WERI-Rb-1 (cell line): ENCODE results near the gene RALGAPA2.

Experiments
- DNase-seq: peaks from one replicate; pipeline ENCODE4 v3.0.0-alpha.2; 2020
- H3K27ac ChIP-seq: fragments of 250-450 bp; sonication (Bioruptor Pico); 2 replicates; pipeline ENCODE4 v1.5.1; 2020; ENCODE audit warnings: mild to moderate bottlenecking, moderate library complexity
- H3K27me3 ChIP-seq: fragments of 250-450 bp; sonication (Bioruptor Pico); 2 replicates; pipeline ENCODE4 v1.5.1; 2021; ENCODE audit warnings: mild to moderate bottlenecking, low read depth, moderate library complexity; ENCODE audit not compliant: insufficient read depth, severe bottlenecking
- H3K36me3 ChIP-seq: fragments of 250-450 bp; sonication (Bioruptor Pico); 2 replicates; pipeline ENCODE4 v1.5.1; 2020; ENCODE audit warnings: mild to moderate bottlenecking, moderate library complexity
- H3K4me3 ChIP-seq: 2 replicates; pipeline ENCODE4 v1.5.1; 2011; ENCODE audit warnings: low read depth, mild to moderate bottlenecking, control low read depth, low read length
- H3K9me3 ChIP-seq: fragments of 250-450 bp; sonication (Bioruptor Pico); 2 replicates; pipeline ENCODE4 v1.5.1; 2021; ENCODE audit warnings: mild to moderate bottlenecking, moderate library complexity; ENCODE audit not compliant: severe bottlenecking
- TF ChIP-seq, protein P1 (sequence below): IDR thresholded peaks from 2 replicates; pipeline ENCODE4 v1.5.1; 2011; ENCODE audit warnings: low read depth, mild to moderate bottlenecking, control low read depth, inconsistent platforms, low read length

RALGAPA2 gene

DNA sequence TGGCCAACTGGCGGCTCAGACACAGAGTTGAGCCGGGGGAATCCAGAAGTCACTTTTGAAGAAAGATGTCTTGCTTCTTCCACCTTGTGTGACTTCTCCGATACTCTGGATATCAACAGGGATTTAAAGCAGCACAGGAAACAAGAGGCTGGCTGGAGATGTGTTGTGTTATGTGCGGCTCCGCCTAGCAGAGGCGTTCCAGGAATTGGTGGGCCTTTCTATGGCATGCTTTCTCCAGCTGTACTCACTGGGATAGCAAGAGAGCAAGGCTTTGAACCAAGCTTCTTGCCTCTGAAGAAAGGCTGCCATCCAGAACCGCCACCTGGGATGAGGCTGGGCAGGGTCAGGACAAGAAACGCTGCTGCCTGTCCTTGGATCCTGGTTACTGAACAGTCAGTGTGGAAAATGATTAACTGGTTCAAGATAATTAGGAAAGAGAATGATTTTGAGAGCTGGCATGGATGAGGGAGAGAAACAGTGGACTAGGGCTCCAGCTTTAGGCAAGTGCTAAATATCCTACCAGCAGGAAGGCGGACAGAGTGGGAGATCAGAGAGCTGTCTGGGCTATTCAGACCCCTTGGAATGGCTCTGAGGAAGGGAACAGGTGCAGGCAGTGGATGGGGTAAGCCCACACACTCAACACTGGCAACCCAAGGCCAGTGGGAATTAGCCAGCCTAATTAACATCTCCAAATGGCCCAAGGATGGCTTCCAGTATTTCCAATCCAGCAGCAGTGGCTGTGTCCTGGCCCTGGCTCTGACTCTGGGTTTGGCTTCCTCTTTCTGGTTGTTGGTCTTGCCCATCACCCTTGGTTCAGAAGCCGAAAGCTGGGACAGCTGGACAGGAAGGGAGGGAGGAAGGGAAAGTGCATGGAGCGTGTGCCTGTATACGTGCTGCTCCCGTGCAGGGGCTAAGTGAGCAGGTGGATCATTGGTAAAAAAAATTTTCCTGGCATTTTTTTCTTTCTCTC lies 312.6 kb downstream of the RALGAPA2 start:
- Histone ChIP-seq H3K4me3 (no peak overlapping the region), H3K27ac (no peak overlapping the region), H3K9me3 (no peaks in the 10 kb centered on the region), H3K27me3 (no peaks in the 10 kb centered on the region), H3K36me3 (no peaks in the 10 kb centered on the region)
- no peak for DNase-seq
- TF ChIP-seq, protein P1, sequence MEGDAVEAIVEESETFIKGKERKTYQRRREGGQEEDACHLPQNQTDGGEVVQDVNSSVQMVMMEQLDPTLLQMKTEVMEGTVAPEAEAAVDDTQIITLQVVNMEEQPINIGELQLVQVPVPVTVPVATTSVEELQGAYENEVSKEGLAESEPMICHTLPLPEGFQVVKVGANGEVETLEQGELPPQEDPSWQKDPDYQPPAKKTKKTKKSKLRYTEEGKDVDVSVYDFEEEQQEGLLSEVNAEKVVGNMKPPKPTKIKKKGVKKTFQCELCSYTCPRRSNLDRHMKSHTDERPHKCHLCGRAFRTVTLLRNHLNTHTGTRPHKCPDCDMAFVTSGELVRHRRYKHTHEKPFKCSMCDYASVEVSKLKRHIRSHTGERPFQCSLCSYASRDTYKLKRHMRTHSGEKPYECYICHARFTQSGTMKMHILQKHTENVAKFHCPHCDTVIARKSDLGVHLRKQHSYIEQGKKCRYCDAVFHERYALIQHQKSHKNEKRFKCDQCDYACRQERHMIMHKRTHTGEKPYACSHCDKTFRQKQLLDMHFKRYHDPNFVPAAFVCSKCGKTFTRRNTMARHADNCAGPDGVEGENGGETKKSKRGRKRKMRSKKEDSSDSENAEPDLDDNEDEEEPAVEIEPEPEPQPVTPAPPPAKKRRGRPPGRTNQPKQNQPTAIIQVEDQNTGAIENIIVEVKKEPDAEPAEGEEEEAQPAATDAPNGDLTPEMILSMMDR, result no peak

DNA sequence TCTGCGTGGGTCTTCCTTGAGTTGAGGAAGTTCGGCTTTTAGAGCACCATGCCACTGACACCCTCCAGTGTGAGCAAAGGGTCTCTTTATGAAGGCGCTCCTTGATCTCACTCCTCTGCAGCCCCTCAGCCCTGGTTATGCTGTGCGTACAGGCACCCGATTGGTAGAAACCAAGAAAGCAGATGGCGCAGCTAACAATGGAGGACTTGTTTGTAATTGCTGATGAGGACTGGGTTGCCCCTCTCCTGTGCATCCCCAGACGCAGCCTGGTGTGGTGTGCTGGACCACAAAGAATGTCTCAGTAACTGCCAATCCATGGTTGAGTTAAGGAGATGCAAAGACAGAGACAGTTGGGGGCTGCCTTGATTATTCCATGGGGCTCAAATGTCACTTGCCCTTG lies 314.3 kb downstream of the RALGAPA2 start:
- no peaks in the 10 kb centered on the region for H3K9me3 ChIP-seq
- no peak overlapping the region for H3K4me3 ChIP-seq
- DNase-seq, result no peak
- no peaks in the 10 kb centered on the region for H3K36me3 ChIP-seq
- H3K27me3 ChIP-seq, result no peaks in the 10 kb centered on the region
- no peak overlapping the region for H3K27ac ChIP-seq
- TF ChIP-seq, protein P1, result no peak

DNA sequence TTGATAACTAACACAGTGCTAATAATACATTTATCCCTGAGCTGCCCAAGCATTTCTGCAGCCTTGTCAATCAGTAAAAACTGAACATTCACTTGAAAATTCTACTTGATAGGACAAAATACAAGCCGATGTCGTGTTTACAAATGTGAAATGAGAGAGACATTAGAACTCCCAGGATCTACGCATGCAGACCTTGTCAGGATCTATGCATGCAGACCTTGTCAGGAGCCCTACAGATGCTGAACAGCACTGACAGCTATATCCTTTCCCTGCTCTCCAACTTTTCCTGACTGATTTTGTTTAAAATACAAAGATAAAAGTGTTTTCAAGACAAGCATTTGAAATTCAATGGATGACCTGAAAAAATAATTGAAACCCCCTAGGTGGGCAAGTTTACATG lies 315.6 kb downstream of the RALGAPA2 start:
- Histone ChIP-seq H3K27me3 (no peaks in the 10 kb centered on the region), H3K36me3 (no peaks in the 10 kb centered on the region), H3K27ac (no peak overlapping the region), H3K9me3 (no peaks in the 10 kb centered on the region), H3K4me3 (no peak overlapping the region)
- DNase-seq, result no peak
- TF ChIP-seq, protein P1, result no peak

DNA sequence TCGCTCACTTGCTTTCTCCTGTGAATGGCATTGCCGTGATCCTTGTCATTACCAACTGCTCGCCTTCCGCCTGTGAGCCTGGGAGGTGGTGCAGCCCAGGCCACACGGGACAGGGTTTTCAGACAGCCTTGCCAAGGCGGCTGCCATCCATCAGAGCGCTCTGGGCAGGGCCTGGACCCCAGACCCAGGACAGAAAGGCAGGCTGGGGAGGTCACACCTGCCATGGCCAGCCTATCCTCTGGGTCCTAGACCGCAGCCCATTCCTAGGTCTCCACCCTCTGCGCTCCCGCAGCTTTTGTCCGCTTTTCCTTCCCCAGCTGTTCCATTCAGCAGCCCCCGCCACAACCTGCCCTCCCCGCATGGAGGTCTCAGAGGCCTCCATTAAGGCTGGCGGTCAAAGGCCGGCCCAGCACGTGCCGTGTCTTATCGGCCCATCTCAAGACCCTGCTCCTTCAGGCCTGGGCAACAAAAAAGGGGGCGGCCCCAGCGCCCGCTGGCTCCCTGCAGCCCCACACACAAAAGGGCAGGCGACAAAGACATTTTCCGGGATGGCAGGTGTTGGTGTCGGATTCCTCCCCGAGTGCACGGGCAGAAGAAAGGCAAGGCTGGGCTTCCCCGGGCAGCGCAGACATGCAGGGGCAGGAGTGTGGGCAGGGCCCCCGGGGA lies 316.4 kb downstream of the RALGAPA2 start:
- TF ChIP-seq, protein P1, result no peak
- H3K36me3 ChIP-seq, result no peaks in the 10 kb centered on the region
- no peak for DNase-seq
- no peaks in the 10 kb centered on the region for H3K9me3 ChIP-seq
- H3K4me3 ChIP-seq, result no peak overlapping the region
- H3K27ac ChIP-seq, result no peak overlapping the region
- H3K27me3 ChIP-seq, result no peaks in the 10 kb centered on the region

DNA sequence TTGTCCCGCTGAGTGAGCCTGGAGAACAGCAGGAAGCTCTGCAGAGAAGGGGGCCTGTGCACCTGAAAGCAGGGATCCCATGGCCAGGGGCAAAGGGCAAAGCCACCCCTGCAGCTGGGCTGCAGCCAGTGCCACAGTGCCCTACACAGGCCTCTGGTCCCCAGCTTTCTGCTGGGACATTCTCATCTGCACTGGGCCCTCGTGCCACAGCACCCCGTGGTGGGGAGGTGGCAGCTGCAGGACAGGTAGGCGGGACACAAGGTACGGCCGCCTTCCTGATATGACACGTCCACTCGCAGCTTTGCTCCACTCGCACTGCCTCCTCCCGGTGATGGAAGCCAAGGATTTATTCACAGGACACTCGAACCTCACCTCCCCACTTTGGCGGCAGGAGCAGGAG lies 317.4 kb downstream of the RALGAPA2 start:
- Histone ChIP-seq H3K27me3 (no peaks in the 10 kb centered on the region), H3K9me3 (no peaks in the 10 kb centered on the region)
- TF ChIP-seq, protein P1, result no peak

More for the DNA sequence above, 317.4 kb downstream of the RALGAPA2 start:
- H3K36me3 ChIP-seq, result no peaks in the 10 kb centered on the region
- H3K27ac ChIP-seq, result no peak overlapping the region
- H3K4me3 ChIP-seq, result no peak overlapping the region
- DNase-seq, result no peak
